Neural crest cell (in vitro differentiated cells): ENCODE results near the gene GAS2L2. TPM values are rescaled to one million over a fixed set of nuclear protein-coding genes. Genes with fewer than 3 reads are reported as not detected.

Source experiments
- DNase-seq: peaks from one replicate; pipeline ENCODE4 v3.0.0; 2021; ENCODE audit warnings: low read depth, mixed read lengths, low spot score
- H3K27ac Mint-ChIP-seq: one replicate; pipeline ENCODE4 v1.8.0; 2021; ENCODE audit warnings: mild to moderate bottlenecking, mixed read lengths; ENCODE audit not compliant: unreplicated experiment
- H3K27me3 Mint-ChIP-seq: 2 replicates; pipeline ENCODE4 v1.8.0; 2021; ENCODE audit warnings: low read depth, mild to moderate bottlenecking, mixed read lengths
- H3K36me3 Mint-ChIP-seq: 2 replicates; pipeline ENCODE4 v1.8.0; 2021; ENCODE audit warnings: low read depth, mild to moderate bottlenecking, mixed read lengths
- H3K4me1 Mint-ChIP-seq: 2 replicates; pipeline ENCODE4 v1.8.0; 2021; ENCODE audit warnings: mixed read lengths
- H3K4me3 Mint-ChIP-seq: one replicate; pipeline ENCODE4 v1.8.0; 2021; ENCODE audit warnings: mild to moderate bottlenecking, mixed read lengths
- H3K9me3 Mint-ChIP-seq: 2 replicates; pipeline ENCODE4 v1.8.0; 2021; ENCODE audit warnings: mixed read lengths
- total RNA-seq: library from RNA; stranded (reverse); gene quantifications from 2 replicates; pipeline ENCODE4 v1.2.1, GENCODE V29; 2021
- TF ChIP-seq, protein P1 (sequence below): fragments of 200-600 bp; sonication (generic); conservative IDR thresholded peaks from 2 replicates; pipeline ENCODE4 v1.5.0; 2021; ENCODE audit warnings: antibody characterized with exemption, mild to moderate bottlenecking

Gene GAS2L2
- total RNA-seq, 1 donor from 2014 or later = 0.12 TPM

DNA sequence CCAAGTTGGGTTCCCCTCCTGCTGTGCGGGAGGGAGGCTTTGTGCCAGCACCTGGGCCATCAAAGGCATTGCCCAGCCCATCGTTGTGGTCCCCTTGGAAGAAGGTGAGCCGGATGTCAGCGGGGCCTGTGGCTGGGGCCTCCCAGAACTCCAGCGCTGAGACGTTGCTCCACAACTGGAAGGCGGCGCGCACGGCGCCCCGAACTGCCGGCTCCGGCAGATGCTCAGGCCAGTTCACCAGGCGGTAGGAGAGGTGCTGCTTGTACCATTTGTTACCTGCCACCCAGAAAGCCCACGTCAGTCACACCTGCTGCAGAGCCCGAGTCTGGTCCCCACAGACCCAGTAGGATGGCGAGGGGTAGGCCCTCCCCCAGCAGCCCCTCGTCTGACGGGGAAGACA, 20.1 kb upstream of the GAS2L2 start:
- Mint-ChIP-seq H3K27ac (no peak overlapping the region), H3K4me3 (no peak overlapping the region), H3K4me1 (peaks cover 30% of the 10 kb centered on the region), H3K9me3 (no peaks in the 10 kb centered on the region), H3K27me3 (no peaks in the 10 kb centered on the region), H3K36me3 (no peaks in the 10 kb centered on the region)
- DNase-seq = no peak
- TF ChIP-seq, protein P1, sequence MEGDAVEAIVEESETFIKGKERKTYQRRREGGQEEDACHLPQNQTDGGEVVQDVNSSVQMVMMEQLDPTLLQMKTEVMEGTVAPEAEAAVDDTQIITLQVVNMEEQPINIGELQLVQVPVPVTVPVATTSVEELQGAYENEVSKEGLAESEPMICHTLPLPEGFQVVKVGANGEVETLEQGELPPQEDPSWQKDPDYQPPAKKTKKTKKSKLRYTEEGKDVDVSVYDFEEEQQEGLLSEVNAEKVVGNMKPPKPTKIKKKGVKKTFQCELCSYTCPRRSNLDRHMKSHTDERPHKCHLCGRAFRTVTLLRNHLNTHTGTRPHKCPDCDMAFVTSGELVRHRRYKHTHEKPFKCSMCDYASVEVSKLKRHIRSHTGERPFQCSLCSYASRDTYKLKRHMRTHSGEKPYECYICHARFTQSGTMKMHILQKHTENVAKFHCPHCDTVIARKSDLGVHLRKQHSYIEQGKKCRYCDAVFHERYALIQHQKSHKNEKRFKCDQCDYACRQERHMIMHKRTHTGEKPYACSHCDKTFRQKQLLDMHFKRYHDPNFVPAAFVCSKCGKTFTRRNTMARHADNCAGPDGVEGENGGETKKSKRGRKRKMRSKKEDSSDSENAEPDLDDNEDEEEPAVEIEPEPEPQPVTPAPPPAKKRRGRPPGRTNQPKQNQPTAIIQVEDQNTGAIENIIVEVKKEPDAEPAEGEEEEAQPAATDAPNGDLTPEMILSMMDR = no peak

DNA sequence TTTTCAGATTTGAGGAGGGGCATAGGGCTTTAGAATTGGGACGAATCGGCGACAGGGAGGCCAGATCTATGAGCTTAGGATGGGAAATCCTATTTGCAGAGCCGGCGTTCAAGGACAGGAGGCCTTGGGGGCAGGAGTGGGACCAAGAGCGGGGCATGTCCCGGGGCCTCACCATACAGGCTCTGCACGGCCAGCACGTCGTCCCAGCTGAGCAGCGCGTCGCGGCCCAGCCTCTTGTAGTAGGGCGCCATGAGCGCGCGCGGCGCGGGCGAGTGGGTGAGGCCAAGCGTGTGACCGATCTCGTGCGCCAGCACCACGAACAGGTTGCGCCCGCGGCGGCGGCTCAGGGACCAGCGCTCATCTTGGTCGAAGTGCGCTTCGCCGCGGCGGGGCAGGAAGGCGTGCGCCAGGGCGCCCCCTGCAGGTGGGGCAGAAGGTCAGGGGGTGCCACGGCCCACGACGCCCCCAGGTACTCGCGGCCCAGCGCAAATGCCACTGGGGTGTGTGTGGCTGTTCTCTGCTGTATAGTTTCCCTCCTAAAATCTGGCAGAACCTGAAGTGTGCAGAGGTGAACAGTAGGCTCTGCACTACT, 17.0 kb upstream of the GAS2L2 start:
- Mint-ChIP-seq H3K36me3 (no peaks in the 10 kb centered on the region), H3K27me3 (no peaks in the 10 kb centered on the region), H3K4me1 (peaks cover 49% of the 10 kb centered on the region), H3K4me3 (no peak overlapping the region), H3K27ac (no peak overlapping the region), H3K9me3 (no peaks in the 10 kb centered on the region)
- TF ChIP-seq, protein P1 = peak; percentile 39
- no peak for DNase-seq

DNA sequence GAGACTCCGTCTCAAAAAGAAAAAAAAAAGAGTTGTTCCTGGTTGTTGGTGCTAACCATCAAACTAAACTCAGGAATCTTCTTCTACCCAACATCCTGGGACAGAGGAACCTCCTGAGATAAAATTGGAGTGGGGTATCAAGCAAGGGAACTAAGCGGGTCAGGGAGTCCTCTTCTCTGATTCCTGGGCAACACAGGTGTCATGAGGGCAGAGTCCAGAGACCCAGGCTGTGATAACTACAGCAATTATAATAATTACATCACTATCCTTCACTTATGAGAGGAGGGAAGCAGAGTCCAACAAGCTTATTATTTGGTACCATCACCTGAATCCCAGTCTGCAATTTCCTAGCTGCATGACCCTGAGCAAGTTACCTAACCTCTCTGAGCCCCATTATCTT, 15.8 kb upstream of the GAS2L2 start:
- H3K9me3 Mint-ChIP-seq = no peaks in the 10 kb centered on the region
- no peak overlapping the region for H3K27ac Mint-ChIP-seq
- TF ChIP-seq, protein P1 = no peak
- H3K27me3 Mint-ChIP-seq = no peaks in the 10 kb centered on the region
- no peak for DNase-seq
- peaks cover 43% of the 10 kb centered on the region for H3K4me1 Mint-ChIP-seq
- H3K4me3 Mint-ChIP-seq = no peak overlapping the region
- no peaks in the 10 kb centered on the region for H3K36me3 Mint-ChIP-seq

DNA sequence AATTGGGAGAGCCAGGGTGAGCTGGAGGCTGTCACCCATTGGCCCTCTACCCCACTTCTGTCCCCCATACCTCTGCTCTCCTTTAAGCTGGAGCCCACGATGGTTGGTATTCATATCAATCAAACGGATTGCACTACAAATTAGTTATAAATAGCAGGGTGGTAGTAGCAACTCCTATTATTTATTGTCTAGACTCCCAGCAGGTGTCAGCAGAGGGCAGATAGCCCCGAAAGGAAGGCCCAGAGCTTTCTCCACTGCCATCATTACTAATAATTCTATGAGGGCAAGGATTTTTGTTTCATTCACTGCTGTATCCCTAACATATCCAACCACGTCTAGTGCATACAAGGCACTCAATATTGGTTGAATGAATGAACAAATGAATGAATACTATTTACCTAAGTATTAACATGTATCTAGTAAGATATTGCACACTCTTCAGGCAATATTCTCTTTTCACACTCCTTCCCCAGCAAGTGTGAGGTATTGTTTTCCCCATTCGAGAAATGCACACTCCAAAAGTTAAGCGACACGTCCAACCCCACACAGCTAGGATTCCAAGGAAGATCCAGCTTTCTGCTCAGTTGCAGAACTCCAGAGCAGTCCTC, 14.0 kb upstream of the GAS2L2 start:
- Mint-ChIP-seq H3K4me3 (no peak overlapping the region), H3K9me3 (no peaks in the 10 kb centered on the region), H3K36me3 (no peaks in the 10 kb centered on the region), H3K4me1 (peaks cover 30% of the 10 kb centered on the region), H3K27me3 (no peaks in the 10 kb centered on the region), H3K27ac (no peak overlapping the region)
- no peak for DNase-seq
- TF ChIP-seq, protein P1 = peak; percentile 60

DNA sequence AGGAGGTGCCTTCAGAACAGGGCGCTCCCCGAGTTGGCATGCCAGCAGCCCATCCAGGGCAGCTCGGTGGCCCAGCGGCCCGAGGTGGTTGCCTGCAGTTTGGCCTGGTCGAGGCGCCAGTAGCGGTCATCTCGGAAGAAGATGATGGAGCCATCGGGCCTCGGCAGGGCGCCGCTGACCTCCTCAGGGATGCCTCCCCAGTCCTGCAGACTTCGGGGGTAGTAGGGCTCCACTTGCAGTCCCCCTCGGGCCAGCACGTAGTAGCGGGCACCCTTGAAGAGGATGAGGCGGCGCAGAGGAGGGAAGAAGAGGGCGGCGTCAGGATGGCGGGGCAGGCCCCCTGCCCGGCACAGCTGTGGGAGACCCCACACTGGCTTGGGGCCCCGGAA, 13.4 kb upstream of the GAS2L2 start:
- Mint-ChIP-seq H3K36me3 (no peaks in the 10 kb centered on the region), H3K27me3 (no peaks in the 10 kb centered on the region), H3K4me3 (no peak overlapping the region), H3K9me3 (no peaks in the 10 kb centered on the region), H3K27ac (no peak overlapping the region), H3K4me1 (peaks cover 30% of the 10 kb centered on the region)
- DNase-seq = no peak
- TF ChIP-seq, protein P1 = no peak
